ENCODE measurements around the gene TM9SF4. TPM values are rescaled to one million over a fixed set of nuclear protein-coding genes. Genes with fewer than 3 reads are reported as not detected.

TM9SF4 gene
- total RNA-seq, 1 donor from 2014 or later = 46.0 TPM

- no peak overlapping the region for H3K27ac Mint-ChIP-seq (ENCODE audit: unreplicated experiment)
- no peaks in the 10 kb centered on the region for H3K9me3 Mint-ChIP-seq (ENCODE audit: unreplicated experiment)
- H3K36me3 Mint-ChIP-seq (ENCODE audit: low read depth, unreplicated experiment) = no peaks in the 10 kb centered on the region
- TF ChIP-seq CTCF (IDR thresholded peaks at IDR 0.05; ENCODE audit: unreplicated experiment) = no peak
- no peak overlapping the region for H3K4me3 Mint-ChIP-seq (ENCODE audit: unreplicated experiment)
- no peak for DNase-seq (ENCODE audit: low spot score)
- H3K4me1 Mint-ChIP-seq (ENCODE audit: unreplicated experiment) = no peaks in the 10 kb centered on the region
- H3K27me3 Mint-ChIP-seq (ENCODE audit: unreplicated experiment) = peaks cover 11% of the 10 kb centered on the region
Measured at GRCh38 chr20:32071395-32072167, 37.9 kb upstream of the TM9SF4 start.

DNA sequence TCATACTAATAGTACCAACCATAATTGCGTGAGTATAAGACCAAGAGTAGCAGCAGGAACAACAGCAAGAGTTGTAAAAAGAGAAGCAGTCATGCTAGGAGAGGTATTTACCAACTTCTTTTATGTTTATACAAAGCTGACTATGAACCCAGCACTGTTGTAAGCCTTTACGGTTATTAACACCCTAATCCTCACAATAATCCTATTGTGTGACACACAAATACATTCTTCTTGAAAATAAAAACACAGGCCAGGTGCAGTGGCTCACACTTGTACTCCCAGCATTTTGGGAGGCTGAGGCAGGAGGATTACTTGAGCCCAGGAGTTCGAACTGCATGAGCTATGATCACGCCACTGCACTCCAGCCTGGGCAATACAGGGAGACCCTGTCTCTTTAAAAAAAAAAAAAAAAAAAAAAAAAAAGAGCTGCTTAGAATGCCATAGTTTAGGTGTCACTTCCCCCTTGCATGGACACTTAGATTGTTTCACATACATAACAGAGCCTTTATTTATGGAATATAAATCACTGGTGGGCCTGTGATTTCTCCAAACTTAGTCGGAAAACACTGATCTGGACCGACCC is 37.3 kb upstream of the TM9SF4 start:
- H3K27ac Mint-ChIP-seq (ENCODE audit: unreplicated experiment) = no peak overlapping the region

GRCh38 chr20:32075534-32075933 is 34.0 kb upstream of the TM9SF4 start:
- Mint-ChIP-seq H3K4me3 (ENCODE audit: unreplicated experiment) (no peak overlapping the region), H3K27ac (ENCODE audit: unreplicated experiment) (no peak overlapping the region), H3K27me3 (ENCODE audit: unreplicated experiment) (peaks cover 9% of the 10 kb centered on the region), H3K9me3 (ENCODE audit: unreplicated experiment) (no peaks in the 10 kb centered on the region), H3K4me1 (ENCODE audit: unreplicated experiment) (peaks cover 13% of the 10 kb centered on the region), H3K36me3 (ENCODE audit: low read depth, unreplicated experiment) (no peaks in the 10 kb centered on the region)
- DNase-seq (ENCODE audit: low spot score) = no peak
- no peak for TF ChIP-seq CTCF (IDR thresholded peaks at IDR 0.05; ENCODE audit: unreplicated experiment)

More for the DNA sequence above, 37.3 kb upstream of the TM9SF4 start:
- DNase-seq (ENCODE audit: low spot score) = no peak
- H3K4me1 Mint-ChIP-seq (ENCODE audit: unreplicated experiment) = peaks cover 2% of the 10 kb centered on the region
- no peaks in the 10 kb centered on the region for H3K9me3 Mint-ChIP-seq (ENCODE audit: unreplicated experiment)
- no peak for TF ChIP-seq CTCF (IDR thresholded peaks at IDR 0.05; ENCODE audit: unreplicated experiment)
- no peak overlapping the region for H3K4me3 Mint-ChIP-seq (ENCODE audit: unreplicated experiment)
- H3K36me3 Mint-ChIP-seq (ENCODE audit: low read depth, unreplicated experiment) = no peaks in the 10 kb centered on the region
- H3K27me3 Mint-ChIP-seq (ENCODE audit: unreplicated experiment) = peaks cover 11% of the 10 kb centered on the region

DNA sequence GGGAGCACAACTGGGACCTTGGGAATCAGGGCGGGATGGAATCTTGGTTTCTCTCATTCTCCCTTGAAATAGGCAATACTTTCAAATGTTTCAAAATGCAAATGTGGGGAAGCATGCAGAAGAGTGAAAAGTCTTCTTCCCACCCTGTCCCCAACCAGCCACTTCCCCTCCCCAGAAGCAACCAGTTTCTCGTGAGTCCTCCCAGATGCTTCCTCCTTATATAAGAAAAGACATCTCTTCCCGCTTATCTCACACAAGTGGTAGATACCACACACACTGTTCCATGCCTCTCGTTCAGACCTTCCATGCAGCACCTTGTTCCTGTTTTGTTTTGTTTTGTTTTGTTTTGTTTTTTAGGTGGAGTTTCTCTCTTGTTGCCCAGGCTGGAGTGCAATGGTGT is 32.3 kb upstream of the TM9SF4 start:
- peaks cover 13% of the 10 kb centered on the region for H3K4me1 Mint-ChIP-seq (ENCODE audit: unreplicated experiment)
- DNase-seq (ENCODE audit: low spot score) = no peak
- H3K9me3 Mint-ChIP-seq (ENCODE audit: unreplicated experiment) = no peaks in the 10 kb centered on the region
- H3K27me3 Mint-ChIP-seq (ENCODE audit: unreplicated experiment) = peaks cover 8% of the 10 kb centered on the region
- no peaks in the 10 kb centered on the region for H3K36me3 Mint-ChIP-seq (ENCODE audit: low read depth, unreplicated experiment)
- H3K27ac Mint-ChIP-seq (ENCODE audit: unreplicated experiment) = no peak overlapping the region
- no peak for TF ChIP-seq CTCF (IDR thresholded peaks at IDR 0.05; ENCODE audit: unreplicated experiment)
- H3K4me3 Mint-ChIP-seq (ENCODE audit: unreplicated experiment) = no peak overlapping the region

GRCh38 chr20:32078322-32078721 is 31.2 kb upstream of the TM9SF4 start:
- peaks cover 5% of the 10 kb centered on the region for H3K27me3 Mint-ChIP-seq (ENCODE audit: unreplicated experiment)
- no peak for DNase-seq (ENCODE audit: low spot score)
- TF ChIP-seq CTCF (IDR thresholded peaks at IDR 0.05; ENCODE audit: unreplicated experiment) = no peak
- H3K27ac Mint-ChIP-seq (ENCODE audit: unreplicated experiment) = no peak overlapping the region
- H3K4me1 Mint-ChIP-seq (ENCODE audit: unreplicated experiment) = peaks cover 13% of the 10 kb centered on the region
- no peak overlapping the region for H3K4me3 Mint-ChIP-seq (ENCODE audit: unreplicated experiment)
- H3K36me3 Mint-ChIP-seq (ENCODE audit: low read depth, unreplicated experiment) = no peaks in the 10 kb centered on the region
- no peaks in the 10 kb centered on the region for H3K9me3 Mint-ChIP-seq (ENCODE audit: unreplicated experiment)
